IPS DF 4.7 (cell line): Measurements from ENCODE around the gene ATF7.
"Not testable (repeated sequence)": the region's sequence is repeated elsewhere in the genome, so short reads cannot be mapped to it uniquely, and the experiment has no call there.

Experiments
- DNase-seq: peaks from one replicate; pipeline ENCODE4 v3.0.0-alpha.2; 2013; ENCODE audit warnings: low spot score; ENCODE audit errors: extremely low read depth

The ATF7 gene

DNA sequence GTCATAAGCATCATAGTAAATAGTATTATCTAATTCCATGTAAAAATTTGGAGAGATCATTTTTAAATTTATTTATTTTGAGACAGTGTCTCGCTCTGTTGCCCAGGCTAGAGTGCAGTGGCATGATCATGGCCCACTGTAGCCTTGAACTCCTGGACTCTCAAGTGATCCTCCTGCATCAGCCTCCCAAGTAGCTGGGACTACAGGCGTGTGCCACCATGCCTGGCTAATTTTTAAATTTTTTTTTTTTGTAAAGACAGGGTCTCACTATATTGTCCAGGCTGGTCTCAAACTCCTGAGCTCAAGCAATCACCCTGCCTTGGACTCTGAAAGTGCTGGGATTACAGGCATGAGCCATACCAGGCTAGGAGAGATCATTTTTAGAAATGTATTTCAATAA, 27.2 kb downstream of the ATF7 start:
- not testable (repeated sequence) for DNase-seq

GRCh38 chr12:53596920-53597363, 29.2 kb downstream of the ATF7 start:
- DNase-seq = no peak

DNA sequence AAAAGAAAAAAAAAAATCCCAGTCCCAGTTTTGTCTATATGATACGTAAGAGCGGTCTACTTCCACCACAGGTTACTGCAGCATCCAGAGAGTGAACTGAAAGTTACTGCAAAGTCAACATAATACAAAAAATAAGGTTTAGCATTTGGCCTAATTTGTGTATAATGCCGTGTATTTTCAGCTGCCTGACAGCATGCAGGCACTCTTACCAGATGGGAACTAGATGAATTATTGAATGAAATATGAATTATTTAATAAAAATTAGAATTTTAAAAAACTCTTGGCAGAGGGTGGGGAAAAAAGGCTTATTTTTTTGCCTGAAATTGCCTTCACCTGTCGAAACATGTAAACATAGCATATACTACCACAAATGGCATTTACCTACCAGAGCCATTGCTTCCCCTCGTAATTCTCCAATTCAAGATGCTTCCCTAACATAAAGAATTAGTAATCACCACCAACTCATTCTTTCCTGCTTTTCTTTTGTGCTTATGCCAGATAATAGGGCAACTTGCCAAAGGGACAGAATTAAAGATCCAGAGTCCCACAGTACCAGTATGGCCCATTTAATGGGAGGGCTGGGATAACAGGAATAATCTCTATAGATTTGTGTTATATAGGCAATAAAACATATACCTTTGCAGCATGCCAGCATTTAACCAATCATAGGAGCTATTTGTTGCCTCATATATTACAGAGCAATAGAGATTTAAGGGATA, 31.1 kb downstream of the ATF7 start:
- DNase-seq = no peak

DNA sequence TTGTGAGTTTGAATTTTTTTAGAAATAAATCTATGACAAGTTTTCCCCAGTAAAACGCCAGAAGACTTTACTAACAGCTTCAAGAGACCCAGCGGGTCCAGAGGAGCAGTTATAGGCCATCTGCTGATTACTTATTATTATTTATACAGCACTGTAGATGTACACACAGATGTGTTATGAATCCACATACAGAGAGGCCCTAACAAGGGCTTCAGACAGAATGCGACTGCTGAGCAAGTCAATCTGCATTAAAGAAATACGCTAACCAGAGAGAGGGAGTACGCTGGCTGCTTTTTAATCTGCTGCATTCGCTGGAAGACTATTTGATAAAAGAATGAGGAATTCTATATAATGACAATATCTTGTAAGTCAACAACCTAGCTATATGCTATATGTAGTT, 32.5 kb downstream of the ATF7 start:
- DNase-seq = no peak

GRCh38 chr12:53593031-53593430, 33.2 kb downstream of the ATF7 start:
- no peak for DNase-seq

GRCh38 chr12:53592426-53592825, 33.8 kb downstream of the ATF7 start:
- no peak for DNase-seq

DNA sequence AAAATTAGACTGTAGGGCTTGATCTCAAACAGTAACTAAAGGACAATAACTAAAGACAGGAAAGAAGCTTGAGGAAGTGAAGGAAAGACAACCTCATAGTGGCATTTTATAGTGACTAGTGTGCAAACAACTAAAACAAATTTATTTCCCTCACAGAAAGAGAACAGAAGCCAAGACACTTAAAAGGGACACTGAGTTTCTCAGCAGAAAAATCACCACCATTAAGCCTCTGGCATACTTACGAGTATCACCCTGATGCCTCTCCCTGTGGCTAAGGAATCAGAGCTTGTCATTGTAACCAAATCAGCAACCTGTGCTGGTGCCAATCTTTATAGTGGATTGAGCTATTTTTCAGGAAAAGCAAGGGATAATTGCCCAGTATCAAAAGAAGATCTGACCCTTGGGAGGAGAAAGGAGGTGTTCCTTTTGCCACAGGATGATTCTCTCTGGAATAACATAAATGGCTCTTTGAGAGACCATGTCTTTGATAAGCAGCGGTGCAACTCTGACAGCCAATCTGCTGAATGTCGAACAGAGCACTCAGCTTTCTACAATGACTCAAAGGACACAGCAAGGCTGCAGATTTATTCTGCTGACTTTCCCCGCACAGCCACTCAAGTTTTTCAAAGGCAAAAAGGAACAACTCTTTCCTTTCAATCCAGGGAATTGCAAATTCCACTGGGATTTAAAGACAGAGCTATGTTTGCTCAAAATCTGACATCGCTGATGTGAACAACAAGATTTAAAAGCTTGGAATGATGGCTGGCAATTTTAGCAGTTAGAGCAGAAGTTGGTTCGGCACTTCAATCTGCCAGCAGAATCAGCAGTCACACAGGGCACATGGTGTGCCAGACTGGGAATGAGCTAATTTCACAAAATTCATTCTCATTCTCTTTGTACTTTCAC, 34.6 kb downstream of the ATF7 start:
- no peak for DNase-seq

GRCh38 chr12:53590652-53591051, 35.5 kb downstream of the ATF7 start:
- no peak for DNase-seq

DNA sequence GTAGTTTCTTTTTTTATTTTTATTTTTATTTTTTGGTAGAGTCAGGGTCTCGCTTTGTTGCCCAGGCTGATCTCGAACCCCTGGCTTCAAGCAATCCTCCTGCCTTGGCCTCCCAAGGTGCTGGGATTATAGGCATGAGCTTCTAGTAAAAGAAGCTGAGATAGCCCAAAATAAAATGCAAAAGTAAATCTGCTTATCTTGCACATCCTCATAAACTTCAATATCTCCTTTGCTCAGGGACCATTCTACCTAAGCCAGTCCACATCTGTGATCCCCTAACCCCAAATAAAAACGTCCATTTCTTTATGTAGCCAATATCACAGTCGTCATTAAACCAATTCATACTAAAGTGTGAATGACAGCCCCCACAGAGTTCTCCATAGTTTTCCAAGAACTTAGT, 36.3 kb downstream of the ATF7 start:
- DNase-seq = no peak

GRCh38 chr12:53589423-53589822, 36.8 kb downstream of the ATF7 start:
- no peak for DNase-seq

- DNase-seq = no peak
These were observed 38.1 kb downstream of the ATF7 start for GRCh38 chr12:53588123-53588522.

DNA sequence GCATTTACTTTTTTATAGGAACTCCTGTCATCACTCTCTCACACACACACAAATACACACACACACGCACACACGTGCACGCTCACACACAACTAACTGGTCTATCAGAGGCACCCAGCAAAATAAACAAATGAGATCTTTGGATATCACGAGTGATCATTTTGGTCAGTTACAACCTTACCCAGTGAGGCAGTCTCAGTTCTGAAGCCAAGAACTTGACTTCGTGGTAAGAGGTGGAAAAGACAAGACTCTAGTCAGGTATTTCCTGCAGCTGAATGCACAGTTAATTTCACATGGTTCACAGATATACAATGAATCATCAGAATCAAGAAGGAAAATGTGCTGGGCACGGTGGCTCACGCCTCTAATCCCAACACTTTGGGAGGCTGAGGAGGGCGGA, 39.4 kb downstream of the ATF7 start:
- no peak for DNase-seq

GRCh38 chr12:53585448-53586125, 40.6 kb downstream of the ATF7 start:
- DNase-seq = no peak

DNA sequence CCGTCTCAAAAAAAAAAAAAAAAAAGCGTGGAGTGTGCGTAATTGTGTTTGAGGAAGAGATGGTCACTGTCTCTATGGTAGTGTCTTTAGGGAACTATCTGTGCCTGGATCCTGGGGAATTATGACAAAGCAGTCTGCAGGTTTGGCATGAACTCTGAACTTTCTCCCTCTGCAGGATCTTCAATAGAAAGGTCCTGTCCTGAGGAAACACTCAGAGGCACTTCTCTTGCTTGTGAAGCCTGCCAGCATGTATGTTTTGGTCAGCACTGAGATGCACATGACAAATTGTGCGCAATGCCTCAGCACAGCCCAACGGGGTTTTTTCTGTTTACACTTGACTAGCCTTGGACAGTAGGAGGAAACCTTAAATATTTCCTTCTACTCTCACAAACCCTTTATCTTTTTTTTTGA, 46.6 kb downstream of the ATF7 start:
- no peak for DNase-seq

- no peak for DNase-seq
These were observed 47.4 kb downstream of the ATF7 start for GRCh38 chr12:53578783-53579182.

- no peak for DNase-seq
These were observed 48.2 kb downstream of the ATF7 start for GRCh38 chr12:53577941-53578352.

DNA sequence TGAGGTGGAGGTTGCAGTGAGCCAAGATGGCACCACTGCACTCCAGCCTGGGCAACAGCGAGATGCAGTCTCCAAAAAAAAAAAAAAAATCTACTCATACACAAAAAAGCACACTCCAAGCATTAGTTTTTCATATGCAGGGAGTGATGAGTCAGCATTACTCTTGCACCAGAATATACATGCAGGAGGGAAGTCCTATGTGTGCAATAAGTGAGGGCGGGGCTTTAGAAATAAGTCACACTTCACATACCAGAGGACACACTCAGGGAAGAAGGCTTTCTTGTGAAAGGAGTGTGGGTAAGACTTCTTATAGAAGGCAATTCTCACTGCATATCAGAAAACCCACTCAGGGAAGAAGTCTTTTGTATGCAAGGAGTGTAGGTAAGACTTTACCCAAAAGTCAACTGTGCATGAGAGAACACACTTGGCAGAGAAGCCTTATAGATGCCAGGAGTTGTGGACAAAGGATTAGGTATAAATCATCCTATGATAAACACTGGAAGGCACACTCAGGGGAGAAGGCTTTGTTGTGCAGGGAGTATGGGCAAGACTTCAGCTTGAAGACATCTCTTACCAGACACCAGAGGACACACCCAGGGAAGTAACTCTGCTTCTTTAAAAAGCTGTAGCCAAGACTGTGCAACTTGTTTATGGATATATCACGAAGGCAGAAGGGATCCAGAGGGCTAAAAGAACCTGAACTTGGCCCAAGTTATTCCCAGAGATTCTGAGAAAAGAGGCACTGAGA, 50.5 kb downstream of the ATF7 start:
- no peak for DNase-seq

GRCh38 chr12:53572134-53572758, 53.9 kb downstream of the ATF7 start:
- no peak for DNase-seq

- no peak for DNase-seq
These were observed 54.9 kb downstream of the ATF7 start for GRCh38 chr12:53571295-53571694.

- no peak for DNase-seq
These were observed 57.2 kb downstream of the ATF7 start for GRCh38 chr12:53568809-53569557.
